HG03025 (cell line): ENCODE data around the gene SNX13.

Experiments used
- ATAC-seq: cut with Tn5 transposase; IDR thresholded peaks from one replicate; pipeline ENCODE4 v1.9.1; 2021; ENCODE audit warnings: mild to moderate bottlenecking, moderate library complexity; ENCODE audit not compliant: unreplicated experiment, low FRiP score

SNX13 gene

DNA sequence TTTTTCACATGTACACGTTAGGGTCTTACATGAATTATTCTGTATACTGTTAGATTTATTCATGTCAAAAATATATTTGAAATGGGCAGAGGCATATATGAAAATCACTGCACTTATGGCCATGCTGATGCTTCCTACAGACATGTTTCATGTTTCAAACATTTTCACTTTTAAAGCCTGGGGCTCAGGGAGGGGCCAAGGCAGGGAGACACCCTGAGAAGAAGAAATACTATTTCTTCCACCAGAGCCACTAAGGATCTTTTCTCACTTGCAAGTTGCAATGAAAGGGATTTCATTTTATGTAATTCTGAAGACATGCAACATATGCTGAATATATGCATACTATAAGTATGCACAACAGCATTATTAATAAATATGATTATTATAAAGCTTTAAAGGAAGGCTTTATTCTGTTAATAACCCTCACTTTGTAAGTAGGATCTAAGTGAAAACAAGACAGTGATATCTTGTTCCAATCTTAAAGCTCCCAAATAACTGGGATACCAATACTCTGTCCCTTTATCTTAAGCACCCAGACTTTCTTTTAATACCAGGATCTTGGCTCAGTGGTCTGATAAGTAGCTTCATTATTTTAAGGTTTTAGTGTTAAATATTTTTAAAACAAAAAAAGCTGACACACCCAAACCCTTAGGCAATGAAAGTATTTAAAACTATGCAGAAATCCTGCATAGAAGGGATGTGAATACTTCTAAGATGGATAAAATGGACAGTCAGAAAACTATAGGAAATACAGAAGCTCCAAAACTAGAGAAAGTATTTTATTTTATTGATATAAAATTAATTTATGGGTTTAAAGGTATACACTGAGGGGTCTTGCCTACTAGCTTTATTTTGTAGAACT lies 148.0 kb downstream of the SNX13 start:
- no peak for ATAC-seq

DNA sequence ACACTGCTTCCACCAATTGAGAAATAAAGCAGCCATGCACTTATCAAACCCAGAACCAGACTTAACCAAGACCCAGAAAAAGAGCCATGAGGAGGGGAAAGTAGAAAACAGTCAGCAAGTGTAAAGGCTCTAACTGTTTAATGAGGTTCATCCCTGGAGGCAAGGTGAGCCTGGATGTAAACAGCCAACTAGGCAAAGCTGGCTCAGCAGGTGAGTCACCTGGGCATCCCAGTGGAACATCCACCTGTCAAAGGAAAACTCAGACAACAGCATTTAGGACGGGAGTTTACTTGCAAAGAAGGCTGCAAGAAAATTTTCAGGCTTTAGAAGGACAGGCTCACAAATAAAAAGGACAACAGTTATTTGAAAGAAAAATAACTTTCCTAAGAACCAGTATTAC lies 153.0 kb downstream of the SNX13 start:
- ATAC-seq = no peak

DNA sequence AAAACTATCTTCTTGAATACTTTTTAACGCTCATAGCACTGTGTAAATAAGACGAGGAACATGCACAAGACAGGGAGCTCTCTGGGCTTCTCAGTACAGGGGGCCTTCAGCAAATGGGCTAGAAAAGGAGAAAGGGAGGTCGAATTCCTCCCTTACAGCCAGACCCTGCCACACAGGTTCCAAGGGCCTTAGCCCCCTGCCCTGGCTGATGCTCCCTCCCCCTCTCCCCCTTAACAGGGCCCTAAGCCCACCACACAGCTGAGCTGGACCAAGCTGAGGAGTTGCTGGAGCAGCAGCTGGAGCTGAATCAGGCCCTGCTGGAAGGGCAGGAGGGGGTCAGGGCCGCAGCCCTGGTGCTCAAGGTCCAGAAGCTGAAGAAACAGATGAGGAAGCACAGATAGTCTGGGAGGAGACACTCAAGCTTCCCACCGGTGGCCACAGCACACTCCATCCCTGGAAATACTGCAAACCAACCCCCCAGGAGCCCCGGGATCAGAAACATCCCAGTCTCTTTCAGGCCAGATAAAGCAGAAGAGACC lies 153.9 kb downstream of the SNX13 start:
- ATAC-seq = no peak

DNA sequence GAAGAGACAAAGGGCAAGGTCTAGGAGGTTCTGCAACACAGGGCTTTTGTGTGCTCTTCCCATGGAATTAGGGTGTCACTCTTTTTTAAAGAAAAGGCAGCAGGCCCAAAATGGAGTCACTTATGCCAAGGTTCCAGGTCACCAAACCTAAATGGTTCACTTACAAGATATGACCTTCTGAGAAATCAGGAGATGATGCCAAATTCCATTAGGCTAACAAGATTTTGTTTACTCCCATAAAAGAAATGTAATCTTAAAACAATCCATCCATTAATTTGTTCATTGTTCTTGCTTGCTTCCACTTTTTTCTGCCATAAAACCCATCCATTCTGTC lies 158.1 kb downstream of the SNX13 start:
- no peak for ATAC-seq

- no peak for ATAC-seq
Observed at GRCh38 chr7:17781491-17782215, 158.6 kb downstream of the SNX13 start.

GRCh38 chr7:17779381-17779780 lies 160.9 kb downstream of the SNX13 start:
- no peak for ATAC-seq

DNA sequence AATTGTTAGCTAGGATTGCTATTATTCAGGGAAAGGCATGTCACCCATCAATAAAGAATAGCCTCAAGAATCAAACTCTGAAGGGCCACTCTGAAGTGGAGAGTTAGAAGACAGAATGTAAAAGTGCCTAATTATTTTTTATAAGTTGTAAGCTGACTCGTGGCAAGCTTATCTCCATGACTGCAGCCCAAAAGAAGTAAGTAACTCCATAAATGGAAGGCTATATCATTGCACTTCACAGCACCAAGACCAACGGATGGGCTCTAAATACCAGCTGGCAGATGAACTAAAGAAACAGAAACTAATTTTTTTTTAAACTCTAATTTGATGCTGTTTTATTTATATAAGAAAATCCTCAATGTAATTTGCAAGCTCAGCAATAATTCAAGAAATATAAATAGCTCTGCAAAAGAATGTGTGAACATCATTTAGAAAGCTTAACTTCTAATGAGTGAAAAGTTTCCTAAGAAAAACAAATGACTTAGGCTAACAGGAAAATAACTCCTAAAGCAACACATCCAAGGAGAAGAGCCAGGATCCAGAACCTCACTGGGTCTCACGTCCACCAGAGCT lies 165.5 kb downstream of the SNX13 start:
- no peak for ATAC-seq

DNA sequence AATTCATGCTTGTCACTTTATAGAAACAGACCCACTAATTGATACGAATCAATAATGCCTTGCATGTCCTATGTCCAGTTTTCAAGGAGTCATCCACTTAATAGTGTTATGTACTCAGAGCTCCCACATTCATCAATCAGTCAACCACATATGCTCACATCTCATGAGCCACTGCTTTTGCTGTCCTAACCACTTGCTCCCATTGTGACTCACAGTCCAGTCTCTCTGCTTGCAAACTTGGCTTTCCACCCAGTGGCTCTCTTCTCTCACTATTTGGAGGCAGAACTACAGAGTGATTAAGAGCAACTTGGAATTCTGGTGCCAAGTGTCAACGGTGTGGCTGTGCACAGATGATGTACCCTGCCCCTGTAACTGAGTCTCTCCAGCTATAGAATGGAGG lies 166.0 kb downstream of the SNX13 start:
- ATAC-seq = no peak

DNA sequence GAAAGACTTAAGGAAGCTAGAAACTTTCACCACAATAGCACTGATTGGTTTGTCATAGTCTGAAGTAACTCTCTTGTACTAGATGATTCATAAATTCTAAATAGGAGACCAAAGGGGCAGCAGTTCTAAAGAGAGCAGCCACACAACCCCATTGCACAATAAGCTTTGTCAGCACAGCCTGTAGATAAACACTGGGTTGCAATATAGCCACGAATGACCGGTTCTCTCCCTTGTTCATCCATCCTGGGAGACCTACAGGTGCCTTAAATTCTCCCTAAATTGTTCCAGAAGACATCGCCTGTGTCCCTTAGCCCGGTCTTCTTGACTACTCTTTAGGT lies 167.0 kb downstream of the SNX13 start:
- ATAC-seq = no peak

GRCh38 chr7:17772581-17773288 lies 167.6 kb downstream of the SNX13 start:
- no peak for ATAC-seq

- ATAC-seq = no peak
Observed at GRCh38 chr7:17771901-17772408, 168.3 kb downstream of the SNX13 start.

GRCh38 chr7:17770710-17771375 lies 169.5 kb downstream of the SNX13 start:
- no peak for ATAC-seq

DNA sequence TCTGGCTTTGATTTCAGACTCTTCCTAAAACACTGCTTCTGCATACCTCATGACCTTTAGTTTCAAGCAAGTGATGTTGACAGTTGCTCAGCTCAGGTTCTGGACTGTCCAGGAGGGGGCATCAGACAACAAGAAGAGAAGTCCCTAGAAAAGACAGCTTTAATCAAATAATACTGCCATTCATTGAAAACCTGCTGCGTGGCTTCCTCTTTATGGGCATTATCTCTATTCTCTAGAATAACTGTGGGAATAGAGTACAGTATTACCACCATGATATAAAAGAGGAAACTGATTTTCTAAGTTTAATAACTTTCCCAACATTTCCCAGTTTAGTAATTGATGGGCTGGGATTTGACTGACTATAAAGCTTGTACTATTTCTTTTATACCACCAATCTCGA lies 170.4 kb downstream of the SNX13 start:
- ATAC-seq = no peak

DNA sequence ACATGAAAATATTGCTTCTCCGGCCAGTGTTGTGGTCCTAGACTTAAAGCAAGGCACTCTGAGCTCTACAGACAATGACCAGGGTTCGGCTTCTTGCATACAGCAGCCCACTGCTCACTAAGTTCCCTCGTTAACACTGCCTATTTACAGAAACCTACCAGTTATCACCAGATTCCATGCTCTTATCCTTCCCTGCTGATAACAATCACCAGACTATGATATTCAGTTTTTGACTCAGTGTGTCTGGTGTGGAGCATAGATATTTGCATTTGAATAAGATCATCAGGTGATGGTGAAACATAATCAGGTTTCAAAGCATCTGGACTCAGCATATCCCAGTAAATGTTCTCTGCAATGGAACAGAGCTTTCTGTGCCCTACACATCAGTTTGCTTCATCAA lies 182.3 kb downstream of the SNX13 start:
- ATAC-seq = no peak

DNA sequence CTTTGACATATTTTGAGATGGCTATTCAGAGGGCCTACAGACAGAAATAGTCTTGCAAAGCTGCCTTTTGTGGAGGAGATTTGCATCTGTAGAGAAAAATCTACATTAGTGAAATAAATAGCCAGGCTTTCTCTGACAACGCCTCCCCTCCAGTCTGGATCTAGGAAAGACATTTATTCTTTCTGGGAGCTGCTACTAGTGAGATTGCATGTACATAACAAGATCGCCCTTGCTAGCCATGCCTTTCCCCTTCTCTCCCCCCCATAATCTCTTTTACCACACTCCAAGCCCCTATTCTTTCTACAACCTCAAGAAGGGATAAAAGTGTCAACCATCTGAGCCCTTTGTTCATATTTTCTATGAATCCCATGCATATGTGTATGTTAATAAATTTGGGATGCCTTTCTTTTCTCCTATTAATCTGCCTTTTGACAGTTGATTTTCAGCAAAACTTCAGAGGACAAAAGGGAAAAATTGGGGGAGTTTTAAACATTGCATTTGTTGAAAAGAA lies 194.2 kb downstream of the SNX13 start:
- no peak for ATAC-seq

- peak; percentile 84 for ATAC-seq
Observed at GRCh38 chr7:17745610-17746009, 194.7 kb downstream of the SNX13 start.

- no peak for ATAC-seq
Observed at GRCh38 chr7:17743316-17743715, 197.0 kb downstream of the SNX13 start.

GRCh38 chr7:17741426-17741825 lies 198.9 kb downstream of the SNX13 start:
- no peak for ATAC-seq
